CD14-positive monocyte (primary cell): ENCODE measurements around the gene MZB1. TPM values are rescaled to one million over a fixed set of nuclear protein-coding genes. Genes with fewer than 3 reads are reported as not detected.

Source experiments
- DNase-seq, 3 donors: peaks; one replicate each; pipeline ENCODE4 v3.0.0-alpha.2; 2011 to 2022
- H2AFZ ChIP-seq: 2 replicates; pipeline ENCODE4 v1.6.0; 2012; ENCODE audit warnings: mild to moderate bottlenecking, low read depth, low read length, inconsistent platforms; ENCODE audit not compliant: insufficient read depth, poor library complexity, severe bottlenecking
- H3K27ac ChIP-seq, 2 donors: 1 replicate in 1 of 2; 2 replicates in 1 of 2; pipeline ENCODE4 v1.5.1; 2012 to 2013; ENCODE audit warnings: low read length in 2 of 2, control low read depth in 1 of 2, inconsistent platforms in 1 of 2, low read depth in 1 of 2, mild to moderate bottlenecking in 1 of 2
- H3K27me3 ChIP-seq, 2 donors: one replicate each; pipeline versions ENCODE4 v1.6.0 to v1.6.1; 2011 to 2013; ENCODE audit warnings: low read length in 2 of 2; ENCODE audit not compliant: control insufficient read depth in 2 of 2, insufficient read depth in 2 of 2
- H3K36me3 ChIP-seq, 2 donors: replicated peaks in 1 of 2; 1 replicate in 1 of 2; 2 replicates in 1 of 2; pipeline versions ENCODE4 v1.5.1 to v1.6.1; 2012 to 2013; ENCODE audit warnings: low read length in 2 of 2, control low read depth in 1 of 2, inconsistent platforms in 1 of 2, mild to moderate bottlenecking in 1 of 2; ENCODE audit not compliant: insufficient read depth in 2 of 2, control insufficient read depth in 1 of 2
- H3K4me1 ChIP-seq, 2 donors: 1 replicate in 1 of 2; 2 replicates in 1 of 2; pipeline versions ENCODE4 v1.5.1 to v1.6.1; 2012 to 2013; ENCODE audit warnings: low read length in 2 of 2, control low read depth in 1 of 2, inconsistent platforms in 1 of 2, mild to moderate bottlenecking in 1 of 2, moderate library complexity in 1 of 2; ENCODE audit not compliant: insufficient read depth in 2 of 2, control insufficient read depth in 1 of 2
- H3K4me2 ChIP-seq: replicated peaks from 2 replicates; pipeline ENCODE3; 2012; ENCODE audit warnings: low read length, moderate library complexity, mild to moderate bottlenecking; ENCODE audit not compliant: poor library complexity, severe bottlenecking; ENCODE audit errors: extremely low read depth
- H3K4me3 ChIP-seq, 3 experiments: fragments of 200-600 bp in 1 of 3; sonication (generic) in 1 of 3; replicated peaks in 1 of 3; 1 replicate in 2 of 3; 2 replicates in 1 of 3; pipeline ENCODE4 v1.5.1; 2011 to 2013; ENCODE audit warnings: low read length in 3 of 3, mild to moderate bottlenecking in 3 of 3, control low read depth in 2 of 3, low read depth in 2 of 3, inconsistent platforms in 1 of 3, moderate library complexity in 1 of 3
- H3K79me2 ChIP-seq: 2 replicates; pipeline ENCODE4 v1.6.0; 2012; ENCODE audit warnings: mild to moderate bottlenecking, control low read depth, inconsistent platforms, low read length, moderate library complexity; ENCODE audit not compliant: insufficient read depth
- H3K9ac ChIP-seq: 2 replicates; pipeline ENCODE4 v1.6.0; 2017; ENCODE audit warnings: low read length, mild to moderate bottlenecking; ENCODE audit not compliant: insufficient read depth, poor library complexity, severe bottlenecking
- H3K9me3 ChIP-seq, 2 donors: replicated peaks in 1 of 2; 1 replicate in 1 of 2; 2 replicates in 1 of 2; pipeline versions ENCODE4 v1.5.1 to v1.6.1; 2012 to 2013; ENCODE audit warnings: low read length in 2 of 2, control low read depth in 1 of 2; ENCODE audit not compliant: control insufficient read depth in 1 of 2, insufficient read depth in 1 of 2
- H4K20me1 ChIP-seq: 2 replicates; pipeline ENCODE4 v1.6.0; 2012; ENCODE audit warnings: mild to moderate bottlenecking, low read length, control low read depth, moderate library complexity; ENCODE audit not compliant: insufficient read depth
- H3K27ac Mint-ChIP-seq, 7 donors: one replicate each; pipeline ENCODE4 v1.8.0; 2020; ENCODE audit warnings: mild to moderate bottlenecking in 7 of 7, mixed read lengths in 7 of 7, moderate library complexity in 6 of 7, inconsistent platforms in 2 of 7
- H3K27me3 Mint-ChIP-seq, 3 donors: one replicate each; pipeline ENCODE4 v1.8.0; 2021 to 2022; ENCODE audit warnings: low read depth in 3 of 3, mild to moderate bottlenecking in 3 of 3, mixed read lengths in 3 of 3, moderate library complexity in 3 of 3, inconsistent platforms in 1 of 3
- H3K36me3 Mint-ChIP-seq, 2 donors: one replicate each; pipeline ENCODE4 v1.8.0; 2020; ENCODE audit warnings: mixed read lengths in 2 of 2, inconsistent platforms in 1 of 2, mild to moderate bottlenecking in 1 of 2
- H3K4me1 Mint-ChIP-seq: one replicate; pipeline ENCODE4 v1.8.0; 2020; ENCODE audit warnings: mild to moderate bottlenecking, mixed read lengths
- H3K4me3 Mint-ChIP-seq, 2 donors: one replicate each; pipeline ENCODE4 v1.8.0; 2020; ENCODE audit warnings: mild to moderate bottlenecking in 2 of 2, mixed read lengths in 2 of 2, moderate library complexity in 1 of 2
- H3K9me3 Mint-ChIP-seq, 7 donors: one replicate each; pipeline ENCODE4 v1.8.0; 2020 to 2022; ENCODE audit warnings: mixed read lengths in 7 of 7, mild to moderate bottlenecking in 6 of 7, moderate library complexity in 6 of 7, inconsistent platforms in 2 of 7
- WGBS: methylation state at CpG from one replicate; pipeline ENCODE4 v1.1.5; 2013; ENCODE audit warnings: missing lambda C conversion rate; ENCODE audit not compliant: insufficient coverage; 5-methylcytosine and 5-hydroxymethylcytosine counted together
- intact Hi-C, 2 donors: fragments of 100-400 bp; cut with micrococcal nuclease; formaldehyde crosslinking; loops; one replicate each; pipeline versions ENCODE4 v1.15.0 to v1.15.1; 2023
- polyA plus RNA-seq, 3 donors: library from polyadenylated mRNA; depleted of rRNA in 1 of 3; unstranded in 2 of 3; stranded (reverse) in 1 of 3; fragments of 300-500 nt in 2 of 3; fragments of >200 nt in 1 of 3; fragmentation: Illumina TruSeq in 2 of 3; gene quantifications; 1 replicate in 2 of 3; 2 replicates in 1 of 3; pipeline ENCODE4 v1.2.3, GENCODE V29; 2012 to 2021
- TF ChIP-seq, protein P1 (sequence below): fragments of 200-600 bp; IDR thresholded peaks from one replicate; pipeline ENCODE4 v1.8.0; 2022; ENCODE audit warnings: antibody characterized with exemption, mild to moderate bottlenecking

Gene MZB1
- polyA plus RNA-seq, 3 donors, result 0.30 to 0.52 TPM; not detected in 1

DNA sequence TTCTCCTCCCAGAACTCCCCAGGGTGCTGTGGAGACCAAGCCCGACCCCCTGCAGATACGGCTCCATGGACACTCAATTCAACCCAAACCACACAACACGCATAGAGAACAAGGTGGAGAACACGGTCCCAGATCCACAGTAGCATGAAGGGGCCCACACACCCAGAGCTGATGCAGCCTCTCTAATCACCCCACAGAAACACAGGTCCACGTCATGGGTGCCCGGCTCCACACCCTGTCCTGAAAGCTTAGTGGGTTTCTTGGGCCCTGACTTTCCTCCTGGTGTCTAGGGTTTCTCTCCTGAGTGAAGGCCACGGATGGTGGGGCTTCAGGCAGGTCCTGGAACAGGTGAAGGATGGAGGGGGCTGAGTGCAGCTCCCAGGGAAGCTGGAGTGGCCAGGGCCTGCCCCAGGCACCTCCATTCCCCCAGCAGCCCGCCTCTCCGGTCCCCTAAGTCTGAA lies 5.1 kb downstream of the MZB1 start:
- peaks cover 2 to 16% (median 9%) of the 10 kb centered on the region in 3 donors for H3K27me3 Mint-ChIP-seq
- peak overlapping the region; percentile 84 for H2AFZ ChIP-seq
- TF ChIP-seq, protein P1, sequence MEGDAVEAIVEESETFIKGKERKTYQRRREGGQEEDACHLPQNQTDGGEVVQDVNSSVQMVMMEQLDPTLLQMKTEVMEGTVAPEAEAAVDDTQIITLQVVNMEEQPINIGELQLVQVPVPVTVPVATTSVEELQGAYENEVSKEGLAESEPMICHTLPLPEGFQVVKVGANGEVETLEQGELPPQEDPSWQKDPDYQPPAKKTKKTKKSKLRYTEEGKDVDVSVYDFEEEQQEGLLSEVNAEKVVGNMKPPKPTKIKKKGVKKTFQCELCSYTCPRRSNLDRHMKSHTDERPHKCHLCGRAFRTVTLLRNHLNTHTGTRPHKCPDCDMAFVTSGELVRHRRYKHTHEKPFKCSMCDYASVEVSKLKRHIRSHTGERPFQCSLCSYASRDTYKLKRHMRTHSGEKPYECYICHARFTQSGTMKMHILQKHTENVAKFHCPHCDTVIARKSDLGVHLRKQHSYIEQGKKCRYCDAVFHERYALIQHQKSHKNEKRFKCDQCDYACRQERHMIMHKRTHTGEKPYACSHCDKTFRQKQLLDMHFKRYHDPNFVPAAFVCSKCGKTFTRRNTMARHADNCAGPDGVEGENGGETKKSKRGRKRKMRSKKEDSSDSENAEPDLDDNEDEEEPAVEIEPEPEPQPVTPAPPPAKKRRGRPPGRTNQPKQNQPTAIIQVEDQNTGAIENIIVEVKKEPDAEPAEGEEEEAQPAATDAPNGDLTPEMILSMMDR, result no peak
- peaks cover 36% of the 10 kb centered on the region for H3K4me1 Mint-ChIP-seq
- peak overlapping the region; percentile 80 for H3K4me2 ChIP-seq
- H3K9me3 Mint-ChIP-seq, result no peaks in the 10 kb centered on the region
- H3K27ac Mint-ChIP-seq, result peak overlapping the region in 3 of 7 donors; percentile 60 to 71 (median 65)
- peaks cover 22 to 30% of the 10 kb centered on the region in 2 donors for H3K4me1 ChIP-seq
- no peaks in the 10 kb centered on the region for H3K79me2 ChIP-seq
- H3K27ac ChIP-seq, result peak overlapping the region in 1 of 2 donors; percentile 70
- no peaks in the 10 kb centered on the region for H3K27me3 ChIP-seq
- H3K36me3 ChIP-seq, result no peaks in the 10 kb centered on the region
- DNase-seq, result no peak
- H3K4me3 ChIP-seq, result peak overlapping the region in 2 of 3 experiments; percentile 55 to 86
- H3K9ac ChIP-seq, result peak overlapping the region; percentile 58
- intact Hi-C loops, result no loop called here
- WGBS, result 74% methylated on average over 6 of the region's 9 CpGs
- H3K4me3 Mint-ChIP-seq, result peak overlapping the region; percentile 90 to 93
- H4K20me1 ChIP-seq, result no peaks in the 10 kb centered on the region
- no peaks in the 10 kb centered on the region for H3K36me3 Mint-ChIP-seq
- H3K9me3 ChIP-seq, result no peaks in the 10 kb centered on the region

DNA sequence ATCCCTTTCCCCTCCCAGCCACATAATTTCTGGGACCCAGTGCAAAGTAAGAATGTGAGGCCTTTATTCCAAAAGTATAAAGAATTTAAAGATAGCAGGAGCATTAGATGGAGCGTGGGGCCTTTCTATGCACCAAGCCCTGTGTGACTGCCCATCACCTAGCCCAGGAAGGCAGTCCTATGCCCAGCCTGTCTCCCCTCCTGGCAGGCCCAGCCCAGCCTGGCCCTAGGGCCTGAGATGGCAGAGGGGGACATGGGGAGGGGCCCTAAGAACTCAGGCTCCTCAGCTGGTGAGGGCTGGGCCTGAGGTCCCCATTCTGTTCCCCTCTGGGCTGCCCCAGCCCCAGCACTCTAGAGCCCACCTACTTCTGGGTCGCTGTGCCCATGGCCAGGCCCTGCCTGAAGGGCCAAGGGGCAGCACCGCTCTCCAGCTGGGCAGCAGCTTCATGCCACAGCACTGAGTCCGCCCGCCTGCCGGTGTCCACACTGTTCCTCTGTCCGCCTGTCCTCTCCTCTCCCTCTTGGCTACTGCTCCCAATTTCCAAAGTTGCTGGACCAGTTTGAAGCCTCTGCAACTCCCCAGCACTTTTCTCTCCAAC lies 5.6 kb downstream of the MZB1 start:
- H3K36me3 ChIP-seq, result no peaks in the 10 kb centered on the region
- 90% methylated on average over 6 of the region's 7 CpGs for WGBS
- H3K9me3 ChIP-seq, result no peaks in the 10 kb centered on the region
- intact Hi-C loops, result no loop called here
- no peak overlapping the region for H3K27ac Mint-ChIP-seq
- H3K4me3 Mint-ChIP-seq, result peak overlapping the region in 1 of 2 donors; percentile 51
- no peaks in the 10 kb centered on the region for H3K9me3 Mint-ChIP-seq
- peak overlapping the region; percentile 84 for H2AFZ ChIP-seq
- H3K36me3 Mint-ChIP-seq, result no peaks in the 10 kb centered on the region
- no peak for DNase-seq
- H3K9ac ChIP-seq, result peak overlapping the region; percentile 58
- no peaks in the 10 kb centered on the region for H3K27me3 ChIP-seq
- peaks cover 0 to 12% (median 5%) of the 10 kb centered on the region in 3 donors for H3K27me3 Mint-ChIP-seq
- peaks cover 22 to 30% of the 10 kb centered on the region in 2 donors for H3K4me1 ChIP-seq
- H3K79me2 ChIP-seq, result no peaks in the 10 kb centered on the region
- TF ChIP-seq, protein P1, result no peak
- peak overlapping the region in 1 of 2 donors; percentile 14 for H3K27ac ChIP-seq
- H4K20me1 ChIP-seq, result no peaks in the 10 kb centered on the region
- H3K4me3 ChIP-seq, result no peak overlapping the region
- H3K4me1 Mint-ChIP-seq, result peaks cover 32% of the 10 kb centered on the region
- peak overlapping the region; percentile 80 for H3K4me2 ChIP-seq
